K562 (cell line): Measurements from ENCODE around the gene USP49. TPM values are rescaled to one million over a fixed set of nuclear protein-coding genes. Genes with fewer than 3 reads are reported as not detected.

Experiments
- CREB5 ChIP-seq: fragments of 250-450 bp; sonication (Bioruptor Pico); IDR thresholded peaks from 2 replicates; pipeline ENCODE4 v1.5.0; 2020; ENCODE audit warnings: mild to moderate bottlenecking
- CSDE1 ChIP-seq, 2 experiments: fragments of 450-650 bp; IDR thresholded peaks; 2 replicates each; pipeline ENCODE4 v1.6.1; 2016; ENCODE audit warnings: mild to moderate bottlenecking in 1 of 2
- HIVEP1 ChIP-seq: fragments of 250-450 bp; sonication (Bioruptor Pico); IDR thresholded peaks from 2 replicates; pipeline ENCODE4 v1.4.0; 2020; ENCODE audit warnings: mild to moderate bottlenecking
- KDM5B ChIP-seq: fragments of 200-600 bp; sonication (generic); IDR thresholded peaks from 2 replicates; pipeline ENCODE4 v1.6.1; 2012; ENCODE audit warnings: low read depth, mild to moderate bottlenecking, moderate library complexity, low read length, control low read depth, inconsistent platforms; ENCODE audit not compliant: insufficient replicate concordance
- MAZ ChIP-seq, 2 experiments: fragments of 450-650 bp in 1 of 2; sonication (generic) in 1 of 2; formaldehyde crosslinking; IDR thresholded peaks in 1 of 2; conservative IDR thresholded peaks in 1 of 2; 2 replicates each; pipeline versions ENCODE4 v1.4.0 to v1.5.0; 2020; ENCODE audit warnings: mild to moderate bottlenecking in 1 of 2, missing genetic modification reagents in 1 of 2
- MBD2 ChIP-seq: sonication (generic); IDR thresholded peaks from 2 replicates; pipeline ENCODE4 v1.6.1; 2016; ENCODE audit warnings: low read depth, borderline replicate concordance
- MXI1 ChIP-seq: IDR thresholded peaks from 2 replicates; pipeline ENCODE4 v1.6.1; 2011; ENCODE audit warnings: low read depth, mild to moderate bottlenecking, improper control_type of control experiment, low read length
- NFE2 ChIP-seq: IDR thresholded peaks from 2 replicates; pipeline ENCODE4 v1.6.1; 2014; ENCODE audit warnings: antibody characterized with exemption, low read depth
- NFYB ChIP-seq: IDR thresholded peaks from 2 replicates; pipeline ENCODE4 v1.6.1; 2011; ENCODE audit warnings: mild to moderate bottlenecking, moderate library complexity; ENCODE audit not compliant: insufficient read length; ENCODE audit errors: extremely low read depth
- SLC30A9 ChIP-seq: fragments of 250-450 bp; sonication (Bioruptor Pico); IDR thresholded peaks from 2 replicates; pipeline ENCODE4 v1.8.0; 2022; ENCODE audit warnings: mild to moderate bottlenecking, moderate library complexity
- SMARCE1 ChIP-seq: fragments of 450-650 bp; IDR thresholded peaks from 2 replicates; pipeline ENCODE4 v1.7.1; 2016; ENCODE audit warnings: mild to moderate bottlenecking
- TAF9B ChIP-seq: fragments of 450-650 bp; IDR thresholded peaks from 2 replicates; pipeline ENCODE4 v1.6.1; 2018; ENCODE audit warnings: mild to moderate bottlenecking; ENCODE audit not compliant: partially characterized antibody
- TCF15 ChIP-seq: fragments of 250-450 bp; sonication (Bioruptor Pico); IDR thresholded peaks from 2 replicates; pipeline ENCODE4 v1.8.0; 2022; ENCODE audit warnings: moderate library complexity, mild to moderate bottlenecking, inconsistent platforms
- TGIF2 ChIP-seq: sonication (generic); formaldehyde crosslinking; IDR thresholded peaks from 2 replicates; pipeline ENCODE4 v1.8.1; 2022; ENCODE audit warnings: mild to moderate bottlenecking, missing genetic modification reagents, moderate library complexity
- XRCC5 ChIP-seq: fragments of 200-400 bp; formaldehyde crosslinking; IDR thresholded peaks from 2 replicates; pipeline ENCODE4 v1.6.1; 2017; ENCODE audit warnings: low read depth, mild to moderate bottlenecking, low read length
- ZSCAN32 ChIP-seq: fragments of 450-650 bp; formaldehyde crosslinking; IDR thresholded peaks from 2 replicates; pipeline ENCODE4 v1.4.0; 2020; ENCODE audit warnings: mild to moderate bottlenecking, moderate library complexity
- polyA plus RNA-seq, 8 experiments: library from polyadenylated mRNA; depleted of rRNA in 4 of 8; stranded (reverse) in 5 of 8; unstranded in 3 of 8; fragments of >200 nt; fragmentation: Nextera tagmentation in 2 of 8; fragmentation: Illumina TruSeq in 1 of 8; extraction: Ambion mirVana in 2 of 8; extraction: Trizol in 1 of 8; gene quantifications; 2 replicates each; pipeline versions ENCODE4 v1.2.1 to v1.2.3, GENCODE V29; 2011 to 2014; ENCODE audit warnings: inconsistent platforms in 1 of 8, missing spikeins in 1 of 8
- total RNA-seq, 7 experiments: library from RNA; depleted of rRNA in 6 of 7; stranded (reverse); fragments of >200 nt in 6 of 7; fragmentation: Illumina TruSeq in 2 of 7; extraction: Trizol in 2 of 7; gene quantifications; 2 replicates each; pipeline versions ENCODE4 v1.2.1 to v1.2.3, GENCODE V29; 2011 to 2021; ENCODE audit warnings: low replicate concordance in 1 of 7
- TF ChIP-seq, protein P1 (sequence below): sonication (generic); formaldehyde crosslinking; IDR thresholded peaks from 2 replicates; pipeline ENCODE4 v1.8.1; 2022; ENCODE audit warnings: missing genetic modification reagents
- TF ChIP-seq, protein P2 (sequence below), 3 experiments: IDR thresholded peaks in 2 of 3; conservative IDR thresholded peaks in 1 of 3; 2 replicates each; pipeline ENCODE4 v1.5.1; 2011 to 2012; ENCODE audit warnings: low read length in 3 of 3, mild to moderate bottlenecking in 3 of 3, control low read depth in 2 of 3, improper control_type of control experiment in 1 of 3, inconsistent platforms in 1 of 3, low read depth in 1 of 3, mixed read lengths in 1 of 3, moderate library complexity in 1 of 3; ENCODE audit not compliant: insufficient read depth in 2 of 3
- TF ChIP-seq, protein P3 (sequence below): sonication (generic); formaldehyde crosslinking; IDR thresholded peaks from 2 replicates; pipeline ENCODE4 v1.9.0; 2022; ENCODE audit warnings: mild to moderate bottlenecking, missing genetic modification reagents

Gene USP49
- total and polyA plus RNA-seq, 9 of the 15 experiments (the other 6 are each of a cell fraction or from before 2014, with no cell fraction given): 1.0 to 9.9 (median 6.5) TPM

DNA sequence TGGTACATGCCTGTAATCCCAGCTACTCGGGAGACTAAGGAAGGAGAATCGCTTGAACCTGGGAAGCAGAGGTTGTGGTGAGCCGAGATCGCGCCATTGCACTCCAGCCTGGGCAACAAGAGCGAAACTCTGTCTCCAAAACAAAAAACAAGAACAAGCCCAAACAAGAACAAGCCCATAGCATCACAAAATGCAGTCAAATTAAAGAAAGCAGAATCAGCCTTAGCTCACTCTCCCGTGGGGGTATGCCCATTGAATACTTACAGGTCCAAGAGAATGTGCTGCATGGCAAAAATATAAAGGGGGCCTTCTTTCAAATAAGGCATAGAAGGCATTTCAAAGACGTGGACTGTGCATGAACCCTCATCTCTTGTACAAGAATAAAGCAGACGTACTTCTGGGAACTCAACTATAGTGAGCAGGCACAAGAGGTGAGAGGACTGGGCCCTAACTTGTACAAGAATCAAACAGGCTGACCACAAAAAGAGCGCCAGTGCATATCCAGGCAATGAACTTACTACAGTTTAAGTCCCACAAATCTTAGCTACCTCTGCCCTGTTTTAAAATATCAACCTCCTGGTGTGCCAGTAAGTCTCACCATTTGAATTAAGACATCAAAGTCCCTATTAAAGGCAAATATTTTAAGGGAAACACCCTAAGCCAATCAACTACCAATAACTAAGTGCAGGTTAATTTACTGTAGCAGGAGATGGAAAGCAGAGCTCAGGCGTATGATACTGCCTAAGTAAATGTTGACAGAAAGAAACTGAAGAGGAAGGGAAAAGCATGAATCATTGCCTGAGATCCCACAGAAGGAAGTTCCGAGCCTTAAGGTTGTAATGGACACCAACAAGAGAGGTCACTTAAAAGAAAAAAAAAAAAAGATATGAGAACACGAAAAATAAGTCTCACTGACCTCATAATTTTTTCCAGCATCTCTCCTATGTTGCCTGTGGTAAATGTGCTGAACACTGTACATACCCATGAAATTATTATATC lies 70.3 kb downstream of the USP49 start (continued):
- TF ChIP-seq, protein P1, sequence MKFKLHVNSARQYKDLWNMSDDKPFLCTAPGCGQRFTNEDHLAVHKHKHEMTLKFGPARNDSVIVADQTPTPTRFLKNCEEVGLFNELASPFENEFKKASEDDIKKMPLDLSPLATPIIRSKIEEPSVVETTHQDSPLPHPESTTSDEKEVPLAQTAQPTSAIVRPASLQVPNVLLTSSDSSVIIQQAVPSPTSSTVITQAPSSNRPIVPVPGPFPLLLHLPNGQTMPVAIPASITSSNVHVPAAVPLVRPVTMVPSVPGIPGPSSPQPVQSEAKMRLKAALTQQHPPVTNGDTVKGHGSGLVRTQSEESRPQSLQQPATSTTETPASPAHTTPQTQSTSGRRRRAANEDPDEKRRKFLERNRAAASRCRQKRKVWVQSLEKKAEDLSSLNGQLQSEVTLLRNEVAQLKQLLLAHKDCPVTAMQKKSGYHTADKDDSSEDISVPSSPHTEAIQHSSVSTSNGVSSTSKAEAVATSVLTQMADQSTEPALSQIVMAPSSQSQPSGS: no peak
- TF ChIP-seq MAZ (CRISPR knock-in tag; conservative IDR thresholded peaks at IDR 0.05 in 1 of 2, IDR thresholded peaks at IDR 0.05 in 1 of 2) (no peak), NFYB (no peak), TCF15 (CRISPR knock-in tag) (no peak), SMARCE1 (peak; percentile 56; the same call in 1 of the 2 replicates), MXI1 (no peak), KDM5B (no peak), MBD2 (no peak), CSDE1 (IDR thresholded peaks at IDR 0.05) (no peak), TGIF2 (CRISPR knock-in tag) (no peak), CREB5 (CRISPR knock-in tag) (no peak), ZSCAN32 (CRISPR knock-in tag) (no peak), XRCC5 (no peak), NFE2 (0 out of 2 replicates have a peak, but pooled peaks have one; percentile 18), TAF9B (no peak), SLC30A9 (CRISPR knock-in tag) (no peak), HIVEP1 (CRISPR knock-in tag) (no peak)
- TF ChIP-seq, protein P2, sequence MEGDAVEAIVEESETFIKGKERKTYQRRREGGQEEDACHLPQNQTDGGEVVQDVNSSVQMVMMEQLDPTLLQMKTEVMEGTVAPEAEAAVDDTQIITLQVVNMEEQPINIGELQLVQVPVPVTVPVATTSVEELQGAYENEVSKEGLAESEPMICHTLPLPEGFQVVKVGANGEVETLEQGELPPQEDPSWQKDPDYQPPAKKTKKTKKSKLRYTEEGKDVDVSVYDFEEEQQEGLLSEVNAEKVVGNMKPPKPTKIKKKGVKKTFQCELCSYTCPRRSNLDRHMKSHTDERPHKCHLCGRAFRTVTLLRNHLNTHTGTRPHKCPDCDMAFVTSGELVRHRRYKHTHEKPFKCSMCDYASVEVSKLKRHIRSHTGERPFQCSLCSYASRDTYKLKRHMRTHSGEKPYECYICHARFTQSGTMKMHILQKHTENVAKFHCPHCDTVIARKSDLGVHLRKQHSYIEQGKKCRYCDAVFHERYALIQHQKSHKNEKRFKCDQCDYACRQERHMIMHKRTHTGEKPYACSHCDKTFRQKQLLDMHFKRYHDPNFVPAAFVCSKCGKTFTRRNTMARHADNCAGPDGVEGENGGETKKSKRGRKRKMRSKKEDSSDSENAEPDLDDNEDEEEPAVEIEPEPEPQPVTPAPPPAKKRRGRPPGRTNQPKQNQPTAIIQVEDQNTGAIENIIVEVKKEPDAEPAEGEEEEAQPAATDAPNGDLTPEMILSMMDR (IDR thresholded peaks at IDR 0.05 in 2 of 3, conservative IDR thresholded peaks at IDR 0.05 in 1 of 3; ENCODE audit: insufficient read depth in 2 of 3, low read depth in 1 of 3, low read length in 3 of 3): no peak
- TF ChIP-seq, protein P3, sequence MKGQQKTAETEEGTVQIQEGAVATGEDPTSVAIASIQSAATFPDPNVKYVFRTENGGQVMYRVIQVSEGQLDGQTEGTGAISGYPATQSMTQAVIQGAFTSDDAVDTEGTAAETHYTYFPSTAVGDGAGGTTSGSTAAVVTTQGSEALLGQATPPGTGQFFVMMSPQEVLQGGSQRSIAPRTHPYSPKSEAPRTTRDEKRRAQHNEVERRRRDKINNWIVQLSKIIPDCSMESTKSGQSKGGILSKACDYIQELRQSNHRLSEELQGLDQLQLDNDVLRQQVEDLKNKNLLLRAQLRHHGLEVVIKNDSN: no peak
